AG10803 (cell line): ENCODE data around the gene PANX3.

Experiments
- DNase-seq: peaks from one replicate; pipeline ENCODE4 v3.0.0; 2010; ENCODE audit warnings: low read depth
- H3K4me3 ChIP-seq: 2 replicates; pipeline ENCODE4 v1.5.1; 2011; ENCODE audit warnings: mild to moderate bottlenecking, low read length, control low read depth
- TF ChIP-seq, protein P1 (sequence below): conservative IDR thresholded peaks from 2 replicates; pipeline ENCODE4 v1.5.1; 2011; ENCODE audit warnings: mild to moderate bottlenecking, low read length, control low read depth, inconsistent platforms

PANX3 gene

DNA sequence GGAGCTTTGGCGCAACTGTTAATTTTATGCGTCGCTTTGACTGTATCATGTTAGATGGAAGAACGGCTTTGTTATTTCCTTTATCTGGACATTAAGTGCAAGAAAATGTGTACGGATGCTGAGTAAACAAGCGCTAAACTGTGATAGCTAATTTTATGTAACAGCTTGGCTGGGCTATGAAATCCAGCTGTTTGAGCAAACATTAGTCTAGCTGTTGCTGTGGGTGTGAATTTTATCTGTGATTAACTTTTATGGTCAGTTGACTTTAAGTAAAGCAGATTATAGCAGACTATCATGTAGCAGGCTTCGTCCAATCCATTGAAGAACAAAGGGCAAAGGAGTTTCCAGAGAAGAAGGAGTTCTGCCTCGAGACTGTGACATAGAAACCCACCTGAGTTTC lies 27.4 kb upstream of the PANX3 start:
- TF ChIP-seq, protein P1, sequence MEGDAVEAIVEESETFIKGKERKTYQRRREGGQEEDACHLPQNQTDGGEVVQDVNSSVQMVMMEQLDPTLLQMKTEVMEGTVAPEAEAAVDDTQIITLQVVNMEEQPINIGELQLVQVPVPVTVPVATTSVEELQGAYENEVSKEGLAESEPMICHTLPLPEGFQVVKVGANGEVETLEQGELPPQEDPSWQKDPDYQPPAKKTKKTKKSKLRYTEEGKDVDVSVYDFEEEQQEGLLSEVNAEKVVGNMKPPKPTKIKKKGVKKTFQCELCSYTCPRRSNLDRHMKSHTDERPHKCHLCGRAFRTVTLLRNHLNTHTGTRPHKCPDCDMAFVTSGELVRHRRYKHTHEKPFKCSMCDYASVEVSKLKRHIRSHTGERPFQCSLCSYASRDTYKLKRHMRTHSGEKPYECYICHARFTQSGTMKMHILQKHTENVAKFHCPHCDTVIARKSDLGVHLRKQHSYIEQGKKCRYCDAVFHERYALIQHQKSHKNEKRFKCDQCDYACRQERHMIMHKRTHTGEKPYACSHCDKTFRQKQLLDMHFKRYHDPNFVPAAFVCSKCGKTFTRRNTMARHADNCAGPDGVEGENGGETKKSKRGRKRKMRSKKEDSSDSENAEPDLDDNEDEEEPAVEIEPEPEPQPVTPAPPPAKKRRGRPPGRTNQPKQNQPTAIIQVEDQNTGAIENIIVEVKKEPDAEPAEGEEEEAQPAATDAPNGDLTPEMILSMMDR, result no peak
- no peak for DNase-seq
- H3K4me3 ChIP-seq, result no peak overlapping the region

DNA sequence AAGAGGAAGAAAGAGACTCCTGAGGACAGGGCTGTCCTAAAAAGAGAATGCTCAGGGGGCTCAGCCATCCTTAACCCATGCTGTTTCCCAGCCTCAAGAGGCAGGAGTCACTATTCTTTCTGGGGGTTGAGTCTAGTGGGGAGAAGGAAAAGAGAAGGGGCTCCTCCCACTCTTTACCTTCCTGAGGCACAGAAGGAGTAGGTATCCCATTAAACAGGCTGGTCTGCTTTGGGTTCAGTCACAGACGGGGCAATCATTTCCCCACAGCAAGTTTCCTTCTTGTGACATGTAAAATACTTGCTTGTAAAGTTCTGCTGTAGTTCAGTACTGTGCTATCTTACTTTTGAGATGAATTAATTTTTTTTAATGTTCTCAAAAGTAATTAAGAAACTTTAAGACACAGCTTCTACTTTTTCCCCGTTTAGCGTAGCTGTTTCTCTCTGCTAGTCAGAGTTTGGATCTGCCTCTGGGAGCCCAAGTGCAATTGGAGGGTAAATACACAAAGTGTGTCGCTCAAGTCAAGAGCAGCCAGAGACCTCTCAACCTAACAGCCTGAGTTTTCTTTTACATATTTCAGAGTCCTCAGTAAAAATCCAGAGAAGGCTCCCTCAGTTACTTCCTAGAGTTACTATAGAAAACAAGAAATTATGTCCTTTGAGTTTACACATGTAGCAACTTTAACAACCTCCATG lies 26.4 kb upstream of the PANX3 start:
- TF ChIP-seq, protein P1, result no peak
- no peak for DNase-seq
- H3K4me3 ChIP-seq, result no peak overlapping the region

DNA sequence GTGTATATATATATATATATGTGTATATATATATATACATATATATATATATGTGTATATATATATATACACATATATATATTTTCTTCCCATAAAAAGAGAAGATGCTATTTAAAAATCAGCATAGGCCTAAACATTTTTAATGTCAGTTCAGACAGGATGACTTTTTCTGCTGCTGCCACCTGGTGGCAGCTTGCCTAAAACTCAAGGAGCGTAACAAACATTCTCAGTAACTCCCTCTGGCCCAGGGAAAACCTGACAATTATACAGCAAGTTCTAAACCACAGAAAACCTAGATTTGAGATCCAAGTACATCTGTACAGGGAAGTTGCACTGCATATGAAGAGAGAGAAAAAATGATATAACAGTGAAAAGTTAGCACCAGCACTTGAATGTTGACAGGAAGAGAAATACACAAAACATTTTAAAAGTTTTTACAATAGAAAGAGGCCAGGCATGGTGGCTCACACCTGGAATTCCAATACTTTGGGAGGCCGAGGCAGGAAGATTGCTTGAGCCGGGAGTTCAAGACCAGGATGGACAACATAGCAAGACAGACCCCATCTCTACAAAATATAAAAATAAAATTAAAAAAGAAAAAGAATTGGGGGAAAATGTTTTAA lies 24.9 kb upstream of the PANX3 start:
- no peak overlapping the region for H3K4me3 ChIP-seq
- TF ChIP-seq, protein P1, result peak; percentile 77
- DNase-seq, result peak; percentile 61

DNA sequence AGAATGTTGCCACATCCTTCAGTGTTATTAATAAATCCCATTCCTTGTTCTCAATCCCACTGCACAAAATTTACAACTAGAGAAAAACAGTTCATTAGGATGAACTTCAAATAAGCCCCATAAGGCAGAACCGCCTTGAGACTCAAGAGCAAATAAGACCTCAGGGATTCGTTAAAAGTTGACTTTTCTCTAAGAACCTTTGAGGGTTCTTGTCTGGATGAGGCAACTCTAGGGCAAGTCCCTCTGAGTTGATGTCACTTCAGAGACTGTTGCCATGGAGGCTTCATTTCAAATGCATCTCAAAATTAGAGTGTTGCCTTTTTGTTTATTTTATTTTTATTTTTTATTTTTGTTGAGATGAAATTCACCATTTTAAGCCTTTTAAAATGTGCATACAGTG lies 19.8 kb upstream of the PANX3 start:
- H3K4me3 ChIP-seq, result no peak overlapping the region
- DNase-seq, result no peak
- TF ChIP-seq, protein P1, result no peak

DNA sequence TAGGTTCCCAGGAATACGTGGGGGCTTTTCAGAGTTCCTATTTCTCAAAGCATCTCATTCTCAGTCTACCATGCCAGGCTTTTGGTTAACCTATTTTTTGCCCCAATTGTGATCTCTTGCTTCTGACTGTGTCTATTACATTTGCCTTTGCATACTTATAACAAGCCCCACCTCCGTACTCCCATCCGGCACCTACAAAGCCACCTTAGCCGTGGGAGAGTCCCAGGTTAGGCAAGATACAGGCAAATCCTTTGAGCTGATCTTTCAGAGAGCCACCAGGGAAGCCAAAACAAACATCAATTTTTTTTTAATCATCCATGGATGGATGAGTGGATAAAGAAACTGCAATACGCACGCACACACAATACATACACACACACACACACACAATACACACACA lies 18.6 kb upstream of the PANX3 start:
- no peak overlapping the region for H3K4me3 ChIP-seq
- TF ChIP-seq, protein P1, result no peak
- no peak for DNase-seq

DNA sequence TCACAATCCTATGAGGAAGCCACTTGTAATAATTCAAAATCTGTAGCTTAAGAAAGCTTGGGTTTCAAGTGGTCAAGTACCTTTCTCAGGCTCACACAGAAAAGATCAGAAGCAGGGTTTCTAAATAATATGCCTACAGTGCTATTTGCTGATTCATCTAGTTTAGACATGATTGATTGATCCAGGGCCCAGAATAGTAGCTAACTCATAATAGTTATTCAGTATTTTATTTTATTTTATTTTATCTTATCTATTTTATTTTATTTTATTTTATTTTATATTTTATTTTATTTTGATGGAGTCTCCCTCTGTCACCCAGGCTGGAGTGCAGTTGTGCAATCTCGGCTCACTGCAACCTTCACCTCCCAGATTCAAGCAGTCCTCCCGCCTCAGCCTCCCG lies 15.9 kb upstream of the PANX3 start:
- no peak for DNase-seq
- TF ChIP-seq, protein P1, result no peak
- no peak overlapping the region for H3K4me3 ChIP-seq

DNA sequence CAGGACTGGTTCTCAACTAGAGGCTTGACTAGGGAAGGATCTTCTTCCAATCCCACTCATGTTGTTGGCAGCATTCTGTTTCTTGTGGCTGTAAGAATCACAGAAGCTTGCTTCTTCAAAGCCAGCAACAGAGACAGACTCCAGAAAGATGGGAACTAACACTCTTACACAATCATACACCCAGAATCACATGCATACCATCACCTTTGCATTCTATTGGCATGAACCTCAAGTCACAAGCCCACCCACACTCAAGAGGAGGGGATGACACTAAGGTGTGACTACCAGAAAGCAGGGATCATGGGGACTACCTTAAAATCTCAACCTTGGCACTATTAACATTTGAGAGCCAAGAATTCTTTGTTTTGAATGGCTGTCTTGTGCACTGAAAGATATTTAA lies 13.6 kb upstream of the PANX3 start:
- TF ChIP-seq, protein P1, result no peak
- no peak for DNase-seq
- no peak overlapping the region for H3K4me3 ChIP-seq
